ENCODE results near the gene PATJ. TPM values are rescaled to one million over a fixed set of nuclear protein-coding genes. Genes with fewer than 3 reads are reported as not detected.
A peak's percentile ranks its signal among the peaks of the same experiment; 100 is the strongest.

Gene PATJ
- total and polyA plus RNA-seq, 2 experiments from 2014 or later = 35.3 to 68.4 TPM

DNA sequence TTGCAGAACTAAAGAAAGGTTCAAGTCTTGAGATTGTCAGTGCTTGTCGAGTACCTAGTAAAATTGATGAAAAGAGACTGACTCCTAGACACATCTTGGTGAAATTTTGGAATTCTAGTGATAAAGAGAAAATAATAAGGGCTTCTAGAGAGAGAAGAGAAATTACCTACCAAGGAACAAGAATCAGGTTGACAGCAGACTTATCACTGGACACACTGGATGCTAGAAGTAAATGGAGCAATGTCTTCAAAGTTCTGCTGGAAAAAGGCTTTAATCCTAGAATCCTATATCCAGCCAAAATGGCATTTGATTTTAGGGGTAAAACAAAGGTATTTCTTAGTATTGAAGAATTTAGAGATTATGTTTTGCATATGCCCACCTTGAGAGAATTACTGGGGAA is 468.7 kb downstream of the PATJ start:
- no peak overlapping the region for H3K4me2 ChIP-seq
- H3K9me2 ChIP-seq (ENCODE audit: insufficient read depth) = no peaks in the 10 kb centered on the region
- H3K27me3 Mint-ChIP-seq (ENCODE audit: insufficient read depth, low read depth, poor library complexity) = peaks cover 65% of the 10 kb centered on the region
- peaks cover 18% of the 10 kb centered on the region for H3K4me1 ChIP-seq (ENCODE audit: insufficient read depth)
- no peaks in the 10 kb centered on the region for H3K27me3 ChIP-seq (ENCODE audit: insufficient read depth)
- H3K36me3 ChIP-seq (ENCODE audit: insufficient read depth) = peaks cover 70% of the 10 kb centered on the region
- H3K4me3 Mint-ChIP-seq = no peak overlapping the region
- ATAC-seq = no peak
- TF ChIP-seq POLR2AphosphoS5 (IDR thresholded peaks at IDR 0.05; ENCODE audit: low read depth) = no peak
- no peak for TF ChIP-seq EZH2phosphoT487 (IDR thresholded peaks at IDR 0.05; ENCODE audit: unreplicated experiment)
- TF ChIP-seq, protein P1, sequence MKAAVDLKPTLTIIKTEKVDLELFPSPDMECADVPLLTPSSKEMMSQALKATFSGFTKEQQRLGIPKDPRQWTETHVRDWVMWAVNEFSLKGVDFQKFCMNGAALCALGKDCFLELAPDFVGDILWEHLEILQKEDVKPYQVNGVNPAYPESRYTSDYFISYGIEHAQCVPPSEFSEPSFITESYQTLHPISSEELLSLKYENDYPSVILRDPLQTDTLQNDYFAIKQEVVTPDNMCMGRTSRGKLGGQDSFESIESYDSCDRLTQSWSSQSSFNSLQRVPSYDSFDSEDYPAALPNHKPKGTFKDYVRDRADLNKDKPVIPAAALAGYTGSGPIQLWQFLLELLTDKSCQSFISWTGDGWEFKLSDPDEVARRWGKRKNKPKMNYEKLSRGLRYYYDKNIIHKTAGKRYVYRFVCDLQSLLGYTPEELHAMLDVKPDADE (IDR thresholded peaks at IDR 0.05) = no peak
- no peak for TF ChIP-seq ZNF114 (CRISPR knock-in tag; IDR thresholded peaks at IDR 0.05)
- TF ChIP-seq, protein P2, sequence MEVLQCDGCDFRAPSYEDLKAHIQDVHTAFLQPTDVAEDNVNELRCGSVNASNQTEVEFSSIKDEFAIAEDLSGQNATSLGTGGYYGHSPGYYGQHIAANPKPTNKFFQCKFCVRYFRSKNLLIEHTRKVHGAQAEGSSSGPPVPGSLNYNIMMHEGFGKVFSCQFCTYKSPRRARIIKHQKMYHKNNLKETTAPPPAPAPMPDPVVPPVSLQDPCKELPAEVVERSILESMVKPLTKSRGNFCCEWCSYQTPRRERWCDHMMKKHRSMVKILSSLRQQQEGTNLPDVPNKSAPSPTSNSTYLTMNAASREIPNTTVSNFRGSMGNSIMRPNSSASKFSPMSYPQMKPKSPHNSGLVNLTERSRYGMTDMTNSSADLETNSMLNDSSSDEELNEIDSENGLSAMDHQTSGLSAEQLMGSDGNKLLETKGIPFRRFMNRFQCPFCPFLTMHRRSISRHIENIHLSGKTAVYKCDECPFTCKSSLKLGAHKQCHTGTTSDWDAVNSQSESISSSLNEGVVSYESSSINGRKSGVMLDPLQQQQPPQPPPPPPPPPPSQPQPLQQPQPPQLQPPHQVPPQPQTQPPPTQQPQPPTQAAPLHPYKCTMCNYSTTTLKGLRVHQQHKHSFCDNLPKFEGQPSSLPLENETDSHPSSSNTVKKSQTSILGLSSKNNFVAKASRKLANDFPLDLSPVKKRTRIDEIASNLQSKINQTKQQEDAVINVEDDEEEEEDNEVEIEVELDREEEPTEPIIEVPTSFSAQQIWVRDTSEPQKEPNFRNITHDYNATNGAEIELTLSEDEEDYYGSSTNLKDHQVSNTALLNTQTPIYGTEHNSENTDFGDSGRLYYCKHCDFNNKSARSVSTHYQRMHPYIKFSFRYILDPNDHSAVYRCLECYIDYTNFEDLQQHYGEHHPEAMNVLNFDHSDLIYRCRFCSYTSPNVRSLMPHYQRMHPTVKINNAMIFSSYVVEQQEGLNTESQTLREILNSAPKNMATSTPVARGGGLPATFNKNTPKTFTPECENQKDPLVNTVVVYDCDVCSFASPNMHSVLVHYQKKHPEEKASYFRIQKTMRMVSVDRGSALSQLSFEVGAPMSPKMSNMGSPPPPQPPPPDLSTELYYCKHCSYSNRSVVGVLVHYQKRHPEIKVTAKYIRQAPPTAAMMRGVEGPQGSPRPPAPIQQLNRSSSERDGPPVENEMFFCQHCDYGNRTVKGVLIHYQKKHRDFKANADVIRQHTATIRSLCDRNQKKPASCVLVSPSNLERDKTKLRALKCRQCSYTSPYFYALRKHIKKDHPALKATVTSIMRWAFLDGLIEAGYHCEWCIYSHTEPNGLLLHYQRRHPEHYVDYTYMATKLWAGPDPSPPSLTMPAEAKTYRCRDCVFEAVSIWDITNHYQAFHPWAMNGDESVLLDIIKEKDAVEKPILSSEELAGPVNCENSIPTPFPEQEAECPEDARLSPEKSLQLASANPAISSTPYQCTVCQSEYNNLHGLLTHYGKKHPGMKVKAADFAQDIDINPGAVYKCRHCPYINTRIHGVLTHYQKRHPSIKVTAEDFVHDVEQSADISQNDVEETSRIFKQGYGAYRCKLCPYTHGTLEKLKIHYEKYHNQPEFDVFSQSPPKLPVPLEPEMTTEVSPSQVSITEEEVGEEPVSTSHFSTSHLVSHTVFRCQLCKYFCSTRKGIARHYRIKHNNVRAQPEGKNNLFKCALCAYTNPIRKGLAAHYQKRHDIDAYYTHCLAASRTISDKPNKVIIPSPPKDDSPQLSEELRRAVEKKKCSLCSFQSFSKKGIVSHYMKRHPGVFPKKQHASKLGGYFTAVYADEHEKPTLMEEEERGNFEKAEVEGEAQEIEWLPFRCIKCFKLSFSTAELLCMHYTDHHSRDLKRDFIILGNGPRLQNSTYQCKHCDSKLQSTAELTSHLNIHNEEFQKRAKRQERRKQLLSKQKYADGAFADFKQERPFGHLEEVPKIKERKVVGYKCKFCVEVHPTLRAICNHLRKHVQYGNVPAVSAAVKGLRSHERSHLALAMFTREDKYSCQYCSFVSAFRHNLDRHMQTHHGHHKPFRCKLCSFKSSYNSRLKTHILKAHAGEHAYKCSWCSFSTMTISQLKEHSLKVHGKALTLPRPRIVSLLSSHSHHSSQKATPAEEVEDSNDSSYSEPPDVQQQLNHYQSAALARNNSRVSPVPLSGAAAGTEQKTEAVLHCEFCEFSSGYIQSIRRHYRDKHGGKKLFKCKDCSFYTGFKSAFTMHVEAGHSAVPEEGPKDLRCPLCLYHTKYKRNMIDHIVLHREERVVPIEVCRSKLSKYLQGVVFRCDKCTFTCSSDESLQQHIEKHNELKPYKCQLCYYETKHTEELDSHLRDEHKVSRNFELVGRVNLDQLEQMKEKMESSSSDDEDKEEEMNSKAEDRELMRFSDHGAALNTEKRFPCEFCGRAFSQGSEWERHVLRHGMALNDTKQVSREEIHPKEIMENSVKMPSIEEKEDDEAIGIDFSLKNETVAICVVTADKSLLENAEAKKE (CRISPR knock-in tag; IDR thresholded peaks at IDR 0.05) = no peak
- TF ChIP-seq EZH2 (IDR thresholded peaks at IDR 0.05; ENCODE audit: low read depth, unreplicated experiment) = no peak
- TF ChIP-seq, protein P3, sequence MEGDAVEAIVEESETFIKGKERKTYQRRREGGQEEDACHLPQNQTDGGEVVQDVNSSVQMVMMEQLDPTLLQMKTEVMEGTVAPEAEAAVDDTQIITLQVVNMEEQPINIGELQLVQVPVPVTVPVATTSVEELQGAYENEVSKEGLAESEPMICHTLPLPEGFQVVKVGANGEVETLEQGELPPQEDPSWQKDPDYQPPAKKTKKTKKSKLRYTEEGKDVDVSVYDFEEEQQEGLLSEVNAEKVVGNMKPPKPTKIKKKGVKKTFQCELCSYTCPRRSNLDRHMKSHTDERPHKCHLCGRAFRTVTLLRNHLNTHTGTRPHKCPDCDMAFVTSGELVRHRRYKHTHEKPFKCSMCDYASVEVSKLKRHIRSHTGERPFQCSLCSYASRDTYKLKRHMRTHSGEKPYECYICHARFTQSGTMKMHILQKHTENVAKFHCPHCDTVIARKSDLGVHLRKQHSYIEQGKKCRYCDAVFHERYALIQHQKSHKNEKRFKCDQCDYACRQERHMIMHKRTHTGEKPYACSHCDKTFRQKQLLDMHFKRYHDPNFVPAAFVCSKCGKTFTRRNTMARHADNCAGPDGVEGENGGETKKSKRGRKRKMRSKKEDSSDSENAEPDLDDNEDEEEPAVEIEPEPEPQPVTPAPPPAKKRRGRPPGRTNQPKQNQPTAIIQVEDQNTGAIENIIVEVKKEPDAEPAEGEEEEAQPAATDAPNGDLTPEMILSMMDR (conservative IDR thresholded peaks at IDR 0.05; ENCODE audit: low read depth in 2 of 2) = no peak
- no peak for TF ChIP-seq ZNF331 (CRISPR knock-in tag; IDR thresholded peaks at IDR 0.05; ENCODE audit: low read depth)
- no peak for TF ChIP-seq CREB1 (CRISPR knock-in tag; IDR thresholded peaks at IDR 0.05; ENCODE audit: low read depth)
- no peak for TF ChIP-seq NANOG (IDR thresholded peaks at IDR 0.05; ENCODE audit: borderline replicate concordance)
- TF ChIP-seq, protein P4, sequence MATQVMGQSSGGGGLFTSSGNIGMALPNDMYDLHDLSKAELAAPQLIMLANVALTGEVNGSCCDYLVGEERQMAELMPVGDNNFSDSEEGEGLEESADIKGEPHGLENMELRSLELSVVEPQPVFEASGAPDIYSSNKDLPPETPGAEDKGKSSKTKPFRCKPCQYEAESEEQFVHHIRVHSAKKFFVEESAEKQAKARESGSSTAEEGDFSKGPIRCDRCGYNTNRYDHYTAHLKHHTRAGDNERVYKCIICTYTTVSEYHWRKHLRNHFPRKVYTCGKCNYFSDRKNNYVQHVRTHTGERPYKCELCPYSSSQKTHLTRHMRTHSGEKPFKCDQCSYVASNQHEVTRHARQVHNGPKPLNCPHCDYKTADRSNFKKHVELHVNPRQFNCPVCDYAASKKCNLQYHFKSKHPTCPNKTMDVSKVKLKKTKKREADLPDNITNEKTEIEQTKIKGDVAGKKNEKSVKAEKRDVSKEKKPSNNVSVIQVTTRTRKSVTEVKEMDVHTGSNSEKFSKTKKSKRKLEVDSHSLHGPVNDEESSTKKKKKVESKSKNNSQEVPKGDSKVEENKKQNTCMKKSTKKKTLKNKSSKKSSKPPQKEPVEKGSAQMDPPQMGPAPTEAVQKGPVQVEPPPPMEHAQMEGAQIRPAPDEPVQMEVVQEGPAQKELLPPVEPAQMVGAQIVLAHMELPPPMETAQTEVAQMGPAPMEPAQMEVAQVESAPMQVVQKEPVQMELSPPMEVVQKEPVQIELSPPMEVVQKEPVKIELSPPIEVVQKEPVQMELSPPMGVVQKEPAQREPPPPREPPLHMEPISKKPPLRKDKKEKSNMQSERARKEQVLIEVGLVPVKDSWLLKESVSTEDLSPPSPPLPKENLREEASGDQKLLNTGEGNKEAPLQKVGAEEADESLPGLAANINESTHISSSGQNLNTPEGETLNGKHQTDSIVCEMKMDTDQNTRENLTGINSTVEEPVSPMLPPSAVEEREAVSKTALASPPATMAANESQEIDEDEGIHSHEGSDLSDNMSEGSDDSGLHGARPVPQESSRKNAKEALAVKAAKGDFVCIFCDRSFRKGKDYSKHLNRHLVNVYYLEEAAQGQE (IDR thresholded peaks at IDR 0.05; ENCODE audit: unreplicated experiment) = no peak
- 0 out of 2 replicates have a peak overlapping the region, but pooled peaks have one; percentile 0 for H3K27ac ChIP-seq (ENCODE audit: low read depth)
- H3K4me3 ChIP-seq = no peak overlapping the region
- peaks cover 33% of the 10 kb centered on the region for H3K4me1 Mint-ChIP-seq
- no peak overlapping the region for H2AFZ ChIP-seq
- H3K27ac Mint-ChIP-seq = no peak overlapping the region
- H3K9me3 Mint-ChIP-seq = peaks cover 54% of the 10 kb centered on the region
- DNase-seq (ENCODE audit: low spot score) = no peak
- peaks cover 82% of the 10 kb centered on the region for H3F3A ChIP-seq (replicated peaks; ENCODE audit: low read depth)
- peaks cover 43% of the 10 kb centered on the region for H4K20me1 ChIP-seq (replicated peaks; ENCODE audit: insufficient read depth)
- H3K36me3 Mint-ChIP-seq (ENCODE audit: low read depth) = peaks cover 96% of the 10 kb centered on the region
- peaks cover 58% of the 10 kb centered on the region for H3K79me2 ChIP-seq (replicated peaks; ENCODE audit: insufficient read depth)
